HG02642 (cell line): ENCODE data around the gene VIPR1.
"Not testable (repeated sequence)": the region's sequence is repeated elsewhere in the genome, so short reads cannot be mapped to it uniquely, and the experiment has no call there.

ENCODE experiments used
- ATAC-seq: cut with Tn5 transposase; IDR thresholded peaks from one replicate; pipeline ENCODE4 v1.9.1; 2021; ENCODE audit warnings: mild to moderate bottlenecking; ENCODE audit not compliant: unreplicated experiment, poor library complexity

The VIPR1 gene

DNA sequence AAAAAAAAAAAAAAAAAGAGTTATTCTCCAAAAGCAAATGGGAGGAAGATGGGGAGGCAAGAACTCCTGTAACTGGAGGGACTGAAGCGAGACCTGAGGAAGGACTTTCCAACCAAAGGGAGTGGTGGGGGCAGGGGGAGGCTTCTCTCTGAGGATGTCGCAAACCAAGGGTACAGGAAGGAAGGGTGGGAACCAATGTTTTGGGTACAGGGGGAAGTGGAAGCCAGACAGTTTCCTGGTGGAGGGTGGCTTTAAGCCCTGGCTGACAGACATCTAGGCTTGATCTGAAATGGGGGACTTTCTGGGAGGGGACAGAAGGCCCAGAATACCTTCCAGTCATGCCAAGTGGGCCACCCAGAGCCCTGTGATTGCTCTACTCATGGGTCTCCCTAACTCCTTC, 27.0 kb downstream of the VIPR1 start:
- no peak for ATAC-seq

DNA sequence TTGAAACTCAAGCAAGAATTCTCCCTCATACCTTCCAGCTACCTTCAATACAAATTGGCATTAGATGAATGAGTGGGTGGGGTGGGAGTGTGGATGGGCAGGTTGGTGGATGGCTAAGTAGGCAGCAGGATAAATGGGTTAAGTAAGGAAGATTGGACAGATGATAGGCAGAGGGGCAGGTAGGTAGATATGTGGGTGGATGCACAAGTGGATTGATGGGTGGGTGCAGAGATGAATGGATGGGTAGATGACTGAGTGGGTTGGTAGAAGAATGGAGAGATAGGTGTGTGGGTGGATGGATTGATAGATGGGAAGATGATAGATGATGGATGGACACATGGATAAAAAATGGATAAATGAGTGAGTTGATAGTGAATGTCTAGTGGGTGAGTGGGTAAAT, 27.6 kb downstream of the VIPR1 start:
- no peak for ATAC-seq

DNA sequence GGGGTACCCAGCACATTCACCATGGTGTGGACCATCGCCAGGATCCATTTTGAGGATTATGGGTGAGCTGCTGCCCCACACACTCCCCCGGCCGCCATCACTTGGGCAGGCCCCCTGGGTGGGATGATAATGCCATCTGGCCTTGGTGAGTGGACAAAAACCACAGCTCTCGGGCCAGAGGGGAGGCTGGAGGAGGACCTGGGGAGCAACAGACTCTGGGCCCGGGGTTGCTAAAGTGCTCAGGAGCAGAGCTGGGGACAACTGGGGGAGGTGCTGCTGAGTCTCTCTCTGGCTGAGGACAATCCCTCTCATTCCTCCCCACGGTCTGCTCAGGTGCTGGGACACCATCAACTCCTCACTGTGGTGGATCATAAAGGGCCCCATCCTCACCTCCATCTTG, 29.0 kb downstream of the VIPR1 start:
- no peak for ATAC-seq

DNA sequence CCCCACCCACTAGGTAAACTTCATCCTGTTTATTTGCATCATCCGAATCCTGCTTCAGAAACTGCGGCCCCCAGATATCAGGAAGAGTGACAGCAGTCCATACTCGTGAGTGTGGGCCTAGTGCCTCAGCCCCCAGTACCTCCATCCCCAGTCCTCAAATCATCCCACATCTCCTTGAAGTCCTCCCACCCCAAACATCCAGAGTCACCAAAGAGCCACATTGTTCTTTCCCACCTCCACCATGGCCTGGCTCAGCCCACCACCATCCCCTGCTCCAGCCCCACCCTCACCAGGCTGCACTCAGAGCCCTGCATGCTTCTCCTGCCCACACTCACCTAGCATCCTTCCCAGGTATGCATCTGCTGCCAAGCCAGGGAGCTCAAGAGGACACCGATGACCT, 29.8 kb downstream of the VIPR1 start:
- ATAC-seq = no peak

DNA sequence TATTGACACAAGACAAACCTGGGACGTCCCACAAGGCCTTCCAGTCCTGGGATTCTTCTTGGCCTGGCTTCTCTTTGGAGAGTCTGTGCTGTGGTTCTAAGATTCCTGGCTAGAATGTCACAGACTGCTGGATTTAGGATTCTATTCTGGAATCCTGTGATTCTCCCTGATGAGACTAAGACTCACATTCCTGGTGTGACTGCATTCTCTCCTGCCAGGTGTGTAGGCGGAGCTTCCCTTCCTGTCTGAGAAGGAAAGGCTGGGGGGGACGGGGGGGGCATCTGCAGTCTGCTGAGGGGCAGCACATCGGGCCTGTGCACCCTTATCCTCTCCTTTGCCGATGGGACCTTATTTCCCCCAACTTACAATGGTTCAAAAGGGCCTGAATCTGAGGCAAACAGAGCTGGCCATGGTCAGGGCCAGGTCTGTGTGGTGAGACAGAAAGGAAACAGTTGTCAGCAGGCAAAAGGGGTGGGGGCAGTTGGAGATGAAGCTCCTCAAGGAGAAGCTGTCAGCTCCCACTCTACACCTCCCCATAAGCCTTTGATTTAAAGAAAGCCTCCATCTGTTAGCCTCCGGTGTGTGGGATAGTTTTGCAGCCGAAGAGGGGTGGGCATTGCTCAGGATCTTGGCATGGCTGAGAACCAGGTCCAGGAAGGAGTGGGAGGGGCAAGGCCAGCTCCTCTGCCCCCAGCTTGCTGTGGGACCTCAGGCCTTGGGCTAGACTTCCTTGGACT, 30.9 kb downstream of the VIPR1 start:
- ATAC-seq = no peak

DNA sequence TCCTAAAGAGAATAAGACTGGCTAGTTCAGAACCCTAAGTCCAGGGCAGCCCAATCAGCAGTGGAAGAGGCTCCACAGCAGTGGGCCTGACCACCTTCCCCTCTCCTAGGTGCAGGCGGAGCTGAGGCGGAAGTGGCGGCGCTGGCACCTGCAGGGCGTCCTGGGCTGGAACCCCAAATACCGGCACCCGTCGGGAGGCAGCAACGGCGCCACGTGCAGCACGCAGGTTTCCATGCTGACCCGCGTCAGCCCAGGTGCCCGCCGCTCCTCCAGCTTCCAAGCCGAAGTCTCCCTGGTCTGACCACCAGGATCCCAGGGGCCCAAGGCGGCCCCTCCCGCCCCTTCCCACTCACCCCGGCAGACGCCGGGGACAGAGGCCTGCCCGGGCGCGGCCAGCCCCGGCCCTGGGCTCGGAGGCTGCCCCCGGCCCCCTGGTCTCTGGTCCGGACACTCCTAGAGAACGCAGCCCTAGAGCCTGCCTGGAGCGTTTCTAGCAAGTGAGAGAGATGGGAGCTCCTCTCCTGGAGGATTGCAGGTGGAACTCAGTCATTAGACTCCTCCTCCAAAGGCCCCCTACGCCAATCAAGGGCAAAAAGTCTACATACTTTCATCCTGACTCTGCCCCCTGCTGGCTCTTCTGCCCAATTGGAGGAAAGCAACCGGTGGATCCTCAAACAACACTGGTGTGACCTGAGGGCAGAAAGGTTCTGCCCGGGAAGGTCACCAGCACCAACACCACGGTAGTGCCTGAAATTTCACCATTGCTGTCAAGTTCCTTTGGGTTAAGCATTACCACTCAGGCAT, 33.7 kb downstream of the VIPR1 start:
- ATAC-seq = no peak

DNA sequence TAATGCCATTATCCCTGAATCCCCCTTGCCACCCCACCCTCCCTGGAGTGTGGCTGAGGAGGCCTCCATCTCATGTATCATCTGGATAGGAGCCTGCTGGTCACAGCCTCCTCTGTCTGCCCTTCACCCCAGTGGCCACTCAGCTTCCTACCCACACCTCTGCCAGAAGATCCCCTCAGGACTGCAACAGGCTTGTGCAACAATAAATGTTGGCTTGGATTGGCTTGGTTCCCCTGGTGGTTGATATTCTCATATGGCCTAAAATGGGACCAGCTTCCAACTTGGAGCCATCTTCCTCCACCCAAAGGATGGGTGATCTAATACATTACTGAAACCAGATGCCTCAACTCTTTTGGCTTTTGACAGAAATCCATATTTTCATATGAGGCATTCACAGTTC, 34.9 kb downstream of the VIPR1 start:
- no peak for ATAC-seq

DNA sequence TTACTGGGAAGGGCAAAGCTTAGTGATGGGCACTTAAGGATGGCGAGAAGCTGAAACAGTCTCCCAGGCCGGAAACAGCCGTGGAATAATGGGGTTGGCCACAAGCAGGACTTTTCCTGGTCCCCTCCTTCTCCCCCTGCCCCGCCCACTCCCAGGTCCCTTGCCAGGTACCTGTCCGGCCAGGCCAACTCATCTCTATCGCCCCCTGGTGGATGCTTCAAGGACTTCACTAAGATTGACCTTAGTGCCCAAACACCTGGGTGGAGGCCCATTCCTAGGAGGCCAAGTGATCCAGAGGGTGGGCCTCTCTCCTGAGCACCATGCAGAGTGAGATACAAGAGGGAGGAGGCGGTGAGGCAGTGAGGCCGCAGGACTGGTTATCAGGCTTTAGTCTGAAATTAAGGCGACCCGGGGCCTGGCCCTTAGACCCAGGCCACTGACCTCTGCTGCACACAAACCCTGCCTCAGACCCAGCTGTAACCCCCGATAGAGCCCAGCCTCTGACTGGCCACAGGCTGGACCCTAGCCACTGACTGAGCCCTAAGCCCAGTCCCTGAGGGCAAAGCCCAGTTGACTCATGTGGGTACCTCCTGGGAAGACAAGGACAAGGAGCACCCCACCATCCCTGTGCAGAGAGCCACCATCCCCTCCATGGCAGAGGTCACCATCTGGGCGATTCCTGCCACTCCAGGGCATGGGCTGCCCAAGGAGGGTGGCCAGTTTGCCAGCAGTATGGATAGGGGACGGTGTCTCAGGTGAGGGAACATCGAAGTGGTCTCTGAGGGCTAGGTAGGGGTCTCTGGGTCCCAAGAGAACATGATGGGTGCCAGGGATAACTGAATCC, 37.6 kb downstream of the VIPR1 start:
- ATAC-seq = peak; percentile 56

DNA sequence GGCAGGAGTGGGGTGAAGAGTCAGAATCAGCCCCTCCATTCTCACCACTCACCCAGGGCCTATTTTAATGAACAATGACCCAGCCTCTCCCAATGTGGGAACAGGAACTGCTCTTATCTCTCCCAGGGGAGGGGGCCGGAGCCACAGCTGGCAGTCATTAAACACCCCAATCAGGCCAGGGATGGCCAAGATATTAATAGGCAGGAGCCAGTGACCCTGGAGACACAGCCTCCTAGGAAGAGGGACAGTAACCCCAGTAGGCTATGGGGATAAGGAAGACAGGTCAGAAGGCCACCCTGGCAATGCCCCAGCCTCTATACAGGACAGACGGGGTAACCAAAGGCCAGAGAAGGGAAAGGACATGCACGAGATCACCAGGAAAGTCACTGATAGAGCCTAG, 38.6 kb downstream of the VIPR1 start:
- no peak for ATAC-seq

DNA sequence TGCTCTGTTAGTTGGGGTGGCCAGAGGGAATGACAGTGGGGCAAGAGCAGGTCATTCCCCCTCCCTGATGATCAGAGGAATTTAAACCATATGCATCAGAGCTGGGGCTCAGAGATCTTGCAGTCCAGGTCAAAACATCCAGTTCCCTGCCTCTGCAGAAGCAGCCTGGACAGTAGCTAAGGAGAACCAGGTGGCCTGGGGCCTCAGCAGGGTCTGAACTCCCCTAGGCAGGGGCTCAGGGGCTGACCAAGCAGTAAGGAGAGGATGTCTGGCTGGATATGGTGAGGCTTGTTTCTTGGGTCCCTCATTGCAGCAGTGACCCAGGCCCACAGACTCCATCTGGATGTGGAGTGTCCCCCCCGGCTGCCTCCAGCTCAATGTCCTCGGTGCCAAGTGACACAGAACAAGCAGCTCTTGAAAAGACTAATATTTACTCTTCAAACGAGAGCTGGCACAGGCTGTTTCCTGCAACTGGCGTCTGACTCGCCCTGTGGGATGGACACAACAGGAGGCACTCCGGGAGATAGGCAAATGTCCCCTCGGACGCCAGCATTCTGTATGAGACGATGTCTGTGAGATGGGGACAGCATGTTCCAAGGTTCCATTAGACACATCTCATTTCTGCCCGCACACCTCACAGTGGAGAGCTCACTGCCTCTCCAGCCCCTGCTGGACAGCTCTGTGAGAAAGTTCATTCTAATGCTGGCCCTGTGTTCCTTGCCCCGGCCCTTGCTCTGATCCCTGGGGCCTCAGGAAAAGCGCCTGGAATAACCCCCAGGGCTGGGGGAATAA, 42.2 kb downstream of the VIPR1 start:
- ATAC-seq = no peak

DNA sequence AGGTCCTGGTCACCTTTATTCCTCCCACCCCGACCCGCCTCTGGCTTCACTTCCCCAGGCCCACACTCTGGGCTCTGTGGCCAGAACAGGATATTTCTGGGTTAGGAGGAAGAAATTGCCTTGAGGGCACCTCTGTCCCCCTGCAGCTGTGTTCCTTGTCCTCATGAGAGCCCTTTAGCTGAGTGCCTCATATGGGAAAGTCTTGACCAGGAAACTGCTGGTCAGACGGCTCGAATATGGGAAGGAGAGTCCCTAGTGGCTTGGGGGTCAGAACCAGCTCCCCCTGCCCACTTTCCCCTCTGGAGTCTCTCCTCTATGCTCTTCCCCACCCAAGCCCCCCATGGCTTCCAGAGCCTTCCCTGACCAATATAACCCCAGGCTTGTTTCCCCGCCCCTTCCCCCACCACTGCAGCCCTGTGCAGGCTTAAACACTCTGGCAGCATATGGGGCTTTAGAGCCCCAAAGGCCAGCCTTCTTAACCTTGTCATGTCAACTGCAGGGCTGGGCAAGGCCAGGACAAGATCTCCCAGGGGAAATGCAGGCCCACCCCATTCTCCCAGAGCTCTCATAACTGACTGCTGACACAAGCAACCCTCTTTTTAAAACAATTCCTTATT, 42.9 kb downstream of the VIPR1 start:
- ATAC-seq = no peak

DNA sequence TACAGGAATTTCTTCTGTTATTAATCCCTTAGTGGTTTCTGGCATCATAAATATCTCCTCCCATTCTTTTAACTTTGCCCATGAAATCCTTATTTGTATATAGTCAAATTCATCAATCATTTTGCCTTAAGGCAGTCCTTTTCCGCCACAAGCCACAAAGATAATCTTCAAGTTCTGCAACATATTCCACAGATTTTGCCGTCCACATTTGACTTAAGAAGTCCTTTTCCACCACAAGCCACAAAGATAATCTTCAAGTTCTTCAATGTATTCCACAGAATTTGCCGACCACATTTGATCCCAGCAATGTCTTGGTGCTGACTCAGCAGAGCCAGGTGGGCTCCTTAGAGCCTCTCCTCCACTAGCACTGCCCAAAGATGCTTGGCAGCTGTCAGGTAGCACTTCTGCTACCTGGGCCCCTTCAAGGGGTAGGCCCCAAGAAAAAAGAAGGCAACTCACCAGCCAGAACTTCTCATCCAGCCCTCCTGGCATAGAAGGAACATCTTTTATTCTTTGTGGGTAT, 44.3 kb downstream of the VIPR1 start:
- ATAC-seq = no peak

DNA sequence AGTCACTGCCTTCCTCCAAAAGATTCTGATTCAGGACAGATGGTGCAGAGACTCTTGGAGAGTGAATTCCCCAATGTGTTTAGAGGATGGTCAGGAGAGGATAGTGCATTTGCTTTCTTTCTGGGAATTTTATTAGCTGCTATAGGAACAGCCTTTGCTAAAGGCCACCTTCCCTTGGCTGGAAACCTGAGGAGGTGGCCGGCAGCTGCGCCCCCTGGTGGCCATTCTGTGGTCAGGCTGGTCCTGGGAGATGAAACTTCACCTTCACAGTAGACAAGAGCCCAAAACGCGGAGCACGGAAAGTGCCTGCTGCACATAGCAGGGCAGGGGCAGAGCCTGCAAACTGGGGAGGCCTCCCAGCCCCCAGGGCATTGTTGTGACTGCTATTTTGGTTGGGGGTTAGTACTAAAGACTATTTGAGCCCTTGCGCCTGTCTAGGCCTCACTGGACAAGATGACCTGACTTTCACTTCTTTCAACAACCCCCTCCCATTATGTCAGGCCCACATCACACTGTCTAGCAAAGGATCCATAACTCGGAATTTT, 45.0 kb downstream of the VIPR1 start:
- ATAC-seq = no peak

DNA sequence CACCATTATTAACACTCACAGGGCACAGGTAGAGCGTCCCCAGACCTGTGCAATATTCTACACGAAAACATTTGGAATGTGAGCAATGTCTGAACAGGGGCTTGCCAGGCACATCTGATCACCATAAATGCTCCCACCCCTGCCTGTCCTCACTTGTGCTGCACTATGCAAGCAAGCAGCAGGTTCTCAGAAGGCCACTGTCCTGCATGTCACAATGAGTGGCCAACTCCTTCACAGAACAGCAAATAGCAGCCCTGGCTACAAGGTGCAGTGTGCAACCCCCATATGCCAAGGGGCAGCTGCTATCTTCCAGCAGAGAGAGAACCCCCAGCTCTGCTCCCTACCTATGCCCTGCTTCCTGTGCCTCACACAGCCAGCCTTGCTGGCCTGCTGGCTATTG, 46.7 kb downstream of the VIPR1 start:
- no peak for ATAC-seq

DNA sequence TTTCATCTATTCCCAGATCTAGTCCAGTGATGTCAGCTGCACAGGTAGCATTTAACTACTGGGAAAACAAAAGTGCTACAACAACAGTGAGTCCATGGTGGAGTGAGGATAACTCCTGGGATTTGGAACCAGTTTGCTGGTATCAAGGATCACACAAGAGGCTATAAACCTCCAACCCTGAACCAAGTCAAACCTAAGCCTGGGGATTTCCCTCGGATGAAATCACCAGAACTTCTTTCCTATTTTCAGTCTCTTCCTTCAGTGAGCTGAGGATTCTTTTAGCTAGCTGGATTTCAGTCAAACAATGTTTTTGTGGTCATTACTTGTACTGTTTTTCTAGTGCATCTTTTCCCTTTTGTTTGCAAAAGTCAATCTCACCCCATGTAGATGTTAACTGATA, 47.8 kb downstream of the VIPR1 start:
- no peak for ATAC-seq

DNA sequence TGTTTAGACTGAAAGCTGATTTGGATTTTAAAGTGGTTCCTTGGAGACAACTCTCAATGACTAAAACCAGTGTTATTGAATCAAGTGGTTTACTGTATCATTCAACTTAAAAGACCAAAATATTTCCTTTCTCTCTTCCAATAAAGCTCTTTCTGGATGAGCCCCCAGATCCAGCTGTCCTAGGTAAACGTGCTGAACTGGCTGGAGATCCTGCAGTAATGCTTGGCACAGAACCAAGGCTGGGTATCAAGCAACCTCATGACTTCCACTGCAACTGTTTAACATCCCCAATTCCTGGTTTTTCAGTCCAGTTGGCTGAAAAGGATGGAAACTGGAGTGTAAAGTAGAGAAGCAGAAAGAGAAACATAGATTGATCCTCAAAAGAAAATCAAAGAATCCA, 50.4 kb downstream of the VIPR1 start:
- ATAC-seq = no peak

DNA sequence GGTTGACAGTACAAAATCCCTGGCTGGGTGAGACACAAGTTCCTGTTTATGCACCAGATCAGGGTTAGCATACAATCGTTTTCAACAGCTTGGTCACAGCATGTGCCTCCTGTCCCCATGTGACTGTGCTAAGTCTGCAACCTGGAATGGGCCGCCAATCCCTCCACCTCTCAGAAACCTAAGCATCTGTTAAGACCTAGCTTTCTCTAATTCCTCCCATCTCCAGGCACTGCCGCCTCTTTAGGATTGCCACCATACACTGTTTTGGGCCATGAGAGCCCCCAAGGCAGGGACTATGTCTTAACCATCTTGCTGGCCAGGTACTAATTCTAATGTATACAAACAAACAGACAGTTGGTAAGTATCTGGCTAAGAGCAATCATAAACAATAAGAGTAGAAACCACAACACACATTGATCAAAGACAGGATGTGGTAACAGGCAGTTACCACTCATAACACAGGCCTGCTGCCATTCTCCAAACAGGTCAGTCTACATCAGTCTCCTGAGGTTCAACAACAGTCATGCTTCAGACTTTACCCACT, 53.7 kb downstream of the VIPR1 start:
- ATAC-seq = no peak

DNA sequence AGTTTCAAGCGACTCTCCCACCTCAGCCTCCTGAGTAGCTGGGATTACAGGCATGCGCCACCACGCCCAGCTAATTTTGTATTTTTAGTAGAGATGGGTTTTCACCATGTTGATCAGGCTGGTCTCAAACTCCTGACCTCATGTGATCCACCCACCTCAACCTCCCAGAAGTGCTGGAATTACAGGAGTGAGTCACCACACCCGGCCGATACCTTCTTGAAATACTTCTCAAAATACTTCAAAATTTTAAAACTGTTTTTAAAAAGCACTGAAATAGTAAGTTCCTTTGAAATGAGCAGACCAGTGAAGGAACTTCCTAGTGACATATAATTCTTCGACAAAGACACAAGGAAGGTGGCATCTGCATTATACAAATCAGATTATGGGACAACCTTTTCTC, 54.4 kb downstream of the VIPR1 start:
- ATAC-seq = not testable (repeated sequence)

DNA sequence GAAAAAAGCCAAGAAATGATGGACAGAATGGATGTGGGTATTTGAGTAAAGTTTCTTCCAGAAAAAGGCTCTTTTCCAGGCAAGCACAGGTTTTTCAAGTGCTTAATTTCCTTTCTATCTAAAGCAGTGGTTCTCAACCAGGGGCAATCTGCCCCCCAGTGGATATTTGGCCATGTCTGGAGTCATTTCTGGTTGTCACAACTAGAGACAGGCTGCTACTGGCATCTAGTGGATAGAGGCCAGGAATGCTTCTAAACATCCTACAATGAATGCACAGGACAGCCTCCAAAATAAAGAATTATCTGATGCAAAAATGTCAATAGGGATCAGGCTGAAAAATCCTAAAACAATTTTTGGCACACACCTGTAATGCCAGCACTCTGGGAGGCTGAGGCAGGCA, 55.4 kb downstream of the VIPR1 start:
- no peak for ATAC-seq
